ENCODE data around the gene ATP6V0A1.

- TF ChIP-seq CTCF (IDR thresholded peaks at IDR 0.05; ENCODE audit: extremely low read depth in 1 of 2, insufficient read depth in 1 of 2, low read depth in 1 of 2, low read length in 2 of 2) (no peak), EZH2 (IDR thresholded peaks at IDR 0.05; ENCODE audit: borderline replicate concordance, low read depth, low read length, severe bottlenecking) (no peak), POLR2A (IDR thresholded peaks at IDR 0.05; ENCODE audit: low read depth, low read length) (no peak), FOS (IDR thresholded peaks at IDR 0.05; ENCODE audit: borderline replicate concordance, insufficient read depth, low read length) (no peak), GATA2 (IDR thresholded peaks at IDR 0.05; ENCODE audit: insufficient read depth, insufficient read length, low read depth, low read length) (no peak), POLR2AphosphoS5 (IDR thresholded peaks at IDR 0.05; ENCODE audit: insufficient read depth, low read depth, low read length) (no peak), JUN (IDR thresholded peaks at IDR 0.05; ENCODE audit: borderline replicate concordance, insufficient read depth, insufficient read length, low read depth) (no peak)
These were observed 88.4 kb downstream of the ATP6V0A1 start for GRCh38 chr17:42547001-42547461.

Data from endothelial cell of umbilical vein (primary cell).